ENCODE data around the gene CAPN14. TPM values are rescaled to one million over a fixed set of nuclear protein-coding genes. Genes with fewer than 3 reads are reported as not detected.

Gene CAPN14
- total RNA-seq, 1 experiment from 2014 or later = 0.05 TPM

DNA sequence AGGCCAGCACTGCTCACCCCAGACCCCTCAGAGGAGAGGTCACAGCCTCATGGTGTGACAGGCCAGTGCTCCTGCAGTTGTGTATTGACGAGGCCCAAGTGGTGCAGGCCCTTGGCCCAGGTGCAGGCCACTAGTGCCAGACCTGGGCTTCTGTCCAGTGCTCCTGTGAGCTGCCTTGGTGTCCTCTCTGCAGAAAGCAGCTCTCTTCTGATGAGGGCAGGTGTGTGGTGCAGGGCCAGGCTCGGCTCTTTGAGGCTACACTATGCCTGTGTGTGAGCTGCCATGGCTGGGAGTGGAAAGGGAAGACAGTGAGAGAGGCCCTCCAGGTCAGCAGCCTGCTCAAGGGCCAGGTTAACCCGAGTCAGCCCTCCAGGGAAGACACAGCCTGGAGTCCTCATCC is 33.7 kb upstream of the CAPN14 start:
- no peaks in the 10 kb centered on the region for H3K27me3 ChIP-seq (ENCODE audit: control insufficient read depth, insufficient read depth, low read length)
- no peak overlapping the region for H3K4me3 ChIP-seq (ENCODE audit: low read depth in 2 of 2, low read length in 2 of 2)
- H3K36me3 ChIP-seq (ENCODE audit: control insufficient read depth, insufficient read depth, low read length) = no peaks in the 10 kb centered on the region
- H3K4me1 ChIP-seq (ENCODE audit: control insufficient read depth, insufficient read depth, low read length) = no peaks in the 10 kb centered on the region
- ATAC-seq = no peak
- no peak for DNase-seq (ENCODE audit: low read depth, low spot score)
- in situ Hi-C loops (cut with HindIII; ENCODE audit: low pct_unique_long_range_greater_than_20kb, low sequenced_read_pairs) = no loop called here
- no TSS peak for BruUV-seq (replicated peaks)
- no peaks in the 10 kb centered on the region for H3K9me3 ChIP-seq (ENCODE audit: control insufficient read depth, insufficient read depth, low read depth, low read length)
- H3K27ac ChIP-seq (ENCODE audit: low read length) = no peak overlapping the region
- ChIA-PET POLR2A (interaction anchor here (0.6 kb wide), 1 partner anchor 39 kb away, joined by 3 read pairs; no protein-coding TSS in a partner anchor), CTCF (no interaction called here)
- intact Hi-C loops (cut with micrococcal nuclease; ENCODE audit: unreplicated experiment) = no loop called here
- TF ChIP-seq, protein P1, sequence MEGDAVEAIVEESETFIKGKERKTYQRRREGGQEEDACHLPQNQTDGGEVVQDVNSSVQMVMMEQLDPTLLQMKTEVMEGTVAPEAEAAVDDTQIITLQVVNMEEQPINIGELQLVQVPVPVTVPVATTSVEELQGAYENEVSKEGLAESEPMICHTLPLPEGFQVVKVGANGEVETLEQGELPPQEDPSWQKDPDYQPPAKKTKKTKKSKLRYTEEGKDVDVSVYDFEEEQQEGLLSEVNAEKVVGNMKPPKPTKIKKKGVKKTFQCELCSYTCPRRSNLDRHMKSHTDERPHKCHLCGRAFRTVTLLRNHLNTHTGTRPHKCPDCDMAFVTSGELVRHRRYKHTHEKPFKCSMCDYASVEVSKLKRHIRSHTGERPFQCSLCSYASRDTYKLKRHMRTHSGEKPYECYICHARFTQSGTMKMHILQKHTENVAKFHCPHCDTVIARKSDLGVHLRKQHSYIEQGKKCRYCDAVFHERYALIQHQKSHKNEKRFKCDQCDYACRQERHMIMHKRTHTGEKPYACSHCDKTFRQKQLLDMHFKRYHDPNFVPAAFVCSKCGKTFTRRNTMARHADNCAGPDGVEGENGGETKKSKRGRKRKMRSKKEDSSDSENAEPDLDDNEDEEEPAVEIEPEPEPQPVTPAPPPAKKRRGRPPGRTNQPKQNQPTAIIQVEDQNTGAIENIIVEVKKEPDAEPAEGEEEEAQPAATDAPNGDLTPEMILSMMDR (IDR thresholded peaks at IDR 0.05) = no peak
- no peak for TF ChIP-seq TCF7L2 (IDR thresholded peaks at IDR 0.05; ENCODE audit: low read depth, low read length)

GRCh38 chr2:31249009-31249690 is 31.8 kb upstream of the CAPN14 start:
- Histone ChIP-seq H3K36me3 (ENCODE audit: control insufficient read depth, insufficient read depth, low read length) (no peaks in the 10 kb centered on the region), H3K4me3 (ENCODE audit: low read depth in 2 of 2, low read length in 2 of 2) (no peak overlapping the region), H3K27ac (ENCODE audit: low read length) (no peak overlapping the region), H3K9me3 (ENCODE audit: control insufficient read depth, insufficient read depth, low read depth, low read length) (no peaks in the 10 kb centered on the region), H3K27me3 (ENCODE audit: control insufficient read depth, insufficient read depth, low read length) (no peaks in the 10 kb centered on the region), H3K4me1 (ENCODE audit: control insufficient read depth, insufficient read depth, low read length) (no peaks in the 10 kb centered on the region)
- DNase-seq (ENCODE audit: low read depth, low spot score) (no peak), ATAC-seq (no peak)
- POLR2A ChIA-PET = no interaction called here
- CTCF ChIA-PET = interaction anchor here (0.6 kb wide), 1 partner anchor 900 kb away, joined by 6 read pairs; no protein-coding TSS in a partner anchor
- no TSS peak for BruUV-seq (replicated peaks)
- intact Hi-C loops (cut with micrococcal nuclease; ENCODE audit: unreplicated experiment) (no loop called here), in situ Hi-C loops (cut with HindIII; ENCODE audit: low pct_unique_long_range_greater_than_20kb, low sequenced_read_pairs) (no loop called here)
- TF ChIP-seq, protein P1 (IDR thresholded peaks at IDR 0.05) = no peak
- no peak for TF ChIP-seq POLR2AphosphoS5 (IDR thresholded peaks at IDR 0.05; ENCODE audit: low read depth, low read length)
- TF ChIP-seq, protein P2, sequence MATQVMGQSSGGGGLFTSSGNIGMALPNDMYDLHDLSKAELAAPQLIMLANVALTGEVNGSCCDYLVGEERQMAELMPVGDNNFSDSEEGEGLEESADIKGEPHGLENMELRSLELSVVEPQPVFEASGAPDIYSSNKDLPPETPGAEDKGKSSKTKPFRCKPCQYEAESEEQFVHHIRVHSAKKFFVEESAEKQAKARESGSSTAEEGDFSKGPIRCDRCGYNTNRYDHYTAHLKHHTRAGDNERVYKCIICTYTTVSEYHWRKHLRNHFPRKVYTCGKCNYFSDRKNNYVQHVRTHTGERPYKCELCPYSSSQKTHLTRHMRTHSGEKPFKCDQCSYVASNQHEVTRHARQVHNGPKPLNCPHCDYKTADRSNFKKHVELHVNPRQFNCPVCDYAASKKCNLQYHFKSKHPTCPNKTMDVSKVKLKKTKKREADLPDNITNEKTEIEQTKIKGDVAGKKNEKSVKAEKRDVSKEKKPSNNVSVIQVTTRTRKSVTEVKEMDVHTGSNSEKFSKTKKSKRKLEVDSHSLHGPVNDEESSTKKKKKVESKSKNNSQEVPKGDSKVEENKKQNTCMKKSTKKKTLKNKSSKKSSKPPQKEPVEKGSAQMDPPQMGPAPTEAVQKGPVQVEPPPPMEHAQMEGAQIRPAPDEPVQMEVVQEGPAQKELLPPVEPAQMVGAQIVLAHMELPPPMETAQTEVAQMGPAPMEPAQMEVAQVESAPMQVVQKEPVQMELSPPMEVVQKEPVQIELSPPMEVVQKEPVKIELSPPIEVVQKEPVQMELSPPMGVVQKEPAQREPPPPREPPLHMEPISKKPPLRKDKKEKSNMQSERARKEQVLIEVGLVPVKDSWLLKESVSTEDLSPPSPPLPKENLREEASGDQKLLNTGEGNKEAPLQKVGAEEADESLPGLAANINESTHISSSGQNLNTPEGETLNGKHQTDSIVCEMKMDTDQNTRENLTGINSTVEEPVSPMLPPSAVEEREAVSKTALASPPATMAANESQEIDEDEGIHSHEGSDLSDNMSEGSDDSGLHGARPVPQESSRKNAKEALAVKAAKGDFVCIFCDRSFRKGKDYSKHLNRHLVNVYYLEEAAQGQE (IDR thresholded peaks at IDR 0.05; ENCODE audit: insufficient read depth in 1 of 2, low read depth in 2 of 2, low read length in 1 of 2) = no peak
- TF ChIP-seq TCF7L2 (IDR thresholded peaks at IDR 0.05; ENCODE audit: low read depth, low read length) = no peak
- no peak for TF ChIP-seq SIN3A (IDR thresholded peaks at IDR 0.05; ENCODE audit: borderline replicate concordance, insufficient read depth, low read depth, low read length)

Measured in Panc1 (cell line).